NCI-H2196 (cell line): ENCODE results near the gene ASMT.
"Not testable (repeated sequence)": the region's sequence is repeated elsewhere in the genome, so short reads cannot be mapped to it uniquely, and the experiment has no call there.

ENCODE experiments used
- DNase-seq: peaks from one replicate; lab custom pipeline; 2025; ENCODE audit not compliant: unreplicated experiment; lab: John Stamatoyannopoulos, UW

The ASMT gene

GRCh38 chrX:1614927-1615326 lies at the start of gene ASMT:
ASMT (plus strand) TSS chrX:1615059; CDS start chrX:1615200, 141 bp downstream.
- DNase-seq, result no peak

- DNase-seq, result not testable (repeated sequence)
These were observed 40.7 kb upstream of the ASMT start for GRCh38 chrX:1574181-1574580.

GRCh38 chrX:1576201-1576992 lies 38.5 kb upstream of the ASMT start:
- DNase-seq, result no peak

GRCh38 chrX:1577845-1578244 lies 37.0 kb upstream of the ASMT start:
- no peak for DNase-seq

GRCh38 chrX:1578511-1579173 lies 36.2 kb upstream of the ASMT start:
- DNase-seq, result no peak

- DNase-seq, result peak; percentile 35
These were observed 33.7 kb upstream of the ASMT start for GRCh38 chrX:1581132-1581531.

- DNase-seq, result peak; percentile 42
These were observed 32.0 kb upstream of the ASMT start for GRCh38 chrX:1582686-1583437.

GRCh38 chrX:1584237-1585011 lies 30.4 kb upstream of the ASMT start:
- DNase-seq, result no peak

- no peak for DNase-seq
These were observed 27.7 kb upstream of the ASMT start for GRCh38 chrX:1587161-1587560.

GRCh38 chrX:1589356-1590130 lies 25.3 kb upstream of the ASMT start:
- no peak for DNase-seq

GRCh38 chrX:1591102-1591862 lies 23.6 kb upstream of the ASMT start, which contains the start of gene AKAP17A:
AKAP17A (plus strand) TSS chrX:1591604; CDS start chrX:1593463, 1,859 bp downstream.
- DNase-seq, result peak; percentile 99

- no peak for DNase-seq
These were observed 22.9 kb upstream of the ASMT start for GRCh38 chrX:1591863-1592469.

- no peak for DNase-seq
These were observed 22.3 kb upstream of the ASMT start for GRCh38 chrX:1592470-1593142.

- DNase-seq, result no peak
These were observed 21.3 kb upstream of the ASMT start for GRCh38 chrX:1593286-1594271.

- no peak for DNase-seq
These were observed 19.2 kb upstream of the ASMT start for GRCh38 chrX:1595711-1596060.

GRCh38 chrX:1596676-1597344 lies 18.0 kb upstream of the ASMT start:
- DNase-seq, result no peak
